Measurements from ENCODE around the gene IL6.

DNA sequence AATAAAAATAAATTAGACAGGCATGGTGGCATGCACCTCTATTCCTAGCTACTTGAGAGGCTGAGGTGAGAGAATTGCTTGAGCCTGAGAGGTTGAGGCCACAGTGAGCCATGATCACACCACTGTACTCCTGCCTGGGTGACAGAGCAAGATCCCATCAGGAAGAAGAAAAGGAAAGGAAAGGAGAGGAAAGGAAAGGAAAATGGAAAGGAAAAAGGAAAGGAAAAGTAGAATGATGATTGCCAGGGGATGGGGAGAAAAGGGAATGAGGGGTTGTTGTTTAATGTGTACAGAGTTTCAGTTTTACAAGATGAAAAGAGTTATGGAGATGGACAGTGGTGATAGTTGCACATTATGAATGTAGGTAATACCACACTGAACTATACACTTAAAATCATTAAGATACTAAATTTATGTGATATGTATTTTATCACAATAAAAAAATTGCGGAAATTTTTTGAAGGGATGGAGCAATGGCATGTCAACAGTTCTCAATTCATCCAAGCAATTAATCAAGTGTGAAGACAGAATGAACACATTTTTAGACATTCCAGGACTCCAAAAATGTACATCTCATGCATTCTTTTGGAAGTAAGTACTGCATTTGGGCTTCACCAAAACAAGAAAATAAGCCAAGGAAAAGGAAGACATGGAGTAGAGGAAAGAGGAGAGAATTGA is 44.3 kb downstream of the IL6 start:
- TF ChIP-seq, protein P1, sequence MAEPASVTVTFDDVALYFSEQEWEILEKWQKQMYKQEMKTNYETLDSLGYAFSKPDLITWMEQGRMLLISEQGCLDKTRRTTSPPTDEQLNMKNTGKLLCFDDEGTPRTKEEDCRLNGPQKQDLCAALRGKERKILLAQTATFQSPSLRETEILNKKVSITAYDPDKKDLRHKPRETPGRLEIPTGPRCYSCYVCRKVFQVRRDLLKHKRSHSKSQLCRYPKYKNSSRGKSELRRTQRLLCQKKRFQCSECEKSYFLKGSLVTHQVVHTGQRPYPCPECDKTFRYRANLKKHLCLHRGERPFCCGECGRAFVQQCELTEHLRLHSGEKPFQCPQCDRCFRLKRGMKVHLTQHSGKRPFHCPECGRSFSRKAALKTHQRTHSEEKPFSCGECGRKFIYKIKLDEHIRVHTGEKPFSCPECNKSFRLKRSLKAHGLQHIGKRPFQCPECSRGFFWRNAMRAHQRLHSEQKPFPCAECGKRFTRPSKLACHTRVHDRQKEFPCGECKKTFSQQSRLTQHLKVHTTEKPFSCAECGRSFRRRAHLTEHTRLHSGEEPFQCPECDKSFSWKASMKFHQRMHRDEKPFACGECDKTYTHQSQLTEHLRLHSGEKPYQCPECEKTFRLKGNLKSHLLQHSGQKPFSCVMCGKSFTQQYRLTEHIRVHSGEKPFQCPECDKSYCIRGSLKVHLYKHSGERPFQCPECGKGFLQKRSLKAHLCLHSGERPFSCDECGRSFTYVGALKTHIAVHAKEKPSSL (CRISPR knock-in tag; conservative IDR thresholded peaks at IDR 0.05), result no peak
- TF ChIP-seq SMAD3 (CRISPR knock-in tag; IDR thresholded peaks at IDR 0.05; ENCODE audit: borderline replicate concordance) (no peak), ZNF232 (CRISPR knock-in tag; IDR thresholded peaks at IDR 0.05) (no peak), ZNF121 (CRISPR knock-in tag; IDR thresholded peaks at IDR 0.05) (no peak), ZNF317 (CRISPR knock-in tag; IDR thresholded peaks at IDR 0.05; ENCODE audit: borderline replicate concordance, low read depth) (no peak), NR3C1 (CRISPR knock-in tag; conservative IDR thresholded peaks at IDR 0.05; ENCODE audit: low read depth) (no peak), NR1H2 (CRISPR knock-in tag; IDR thresholded peaks at IDR 0.05) (no peak)
- TF ChIP-seq, protein P2, sequence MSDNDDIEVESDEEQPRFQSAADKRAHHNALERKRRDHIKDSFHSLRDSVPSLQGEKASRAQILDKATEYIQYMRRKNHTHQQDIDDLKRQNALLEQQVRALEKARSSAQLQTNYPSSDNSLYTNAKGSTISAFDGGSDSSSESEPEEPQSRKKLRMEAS (CRISPR knock-in tag; IDR thresholded peaks at IDR 0.05), result no peak
- TF ChIP-seq, protein P3, sequence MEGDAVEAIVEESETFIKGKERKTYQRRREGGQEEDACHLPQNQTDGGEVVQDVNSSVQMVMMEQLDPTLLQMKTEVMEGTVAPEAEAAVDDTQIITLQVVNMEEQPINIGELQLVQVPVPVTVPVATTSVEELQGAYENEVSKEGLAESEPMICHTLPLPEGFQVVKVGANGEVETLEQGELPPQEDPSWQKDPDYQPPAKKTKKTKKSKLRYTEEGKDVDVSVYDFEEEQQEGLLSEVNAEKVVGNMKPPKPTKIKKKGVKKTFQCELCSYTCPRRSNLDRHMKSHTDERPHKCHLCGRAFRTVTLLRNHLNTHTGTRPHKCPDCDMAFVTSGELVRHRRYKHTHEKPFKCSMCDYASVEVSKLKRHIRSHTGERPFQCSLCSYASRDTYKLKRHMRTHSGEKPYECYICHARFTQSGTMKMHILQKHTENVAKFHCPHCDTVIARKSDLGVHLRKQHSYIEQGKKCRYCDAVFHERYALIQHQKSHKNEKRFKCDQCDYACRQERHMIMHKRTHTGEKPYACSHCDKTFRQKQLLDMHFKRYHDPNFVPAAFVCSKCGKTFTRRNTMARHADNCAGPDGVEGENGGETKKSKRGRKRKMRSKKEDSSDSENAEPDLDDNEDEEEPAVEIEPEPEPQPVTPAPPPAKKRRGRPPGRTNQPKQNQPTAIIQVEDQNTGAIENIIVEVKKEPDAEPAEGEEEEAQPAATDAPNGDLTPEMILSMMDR (IDR thresholded peaks at IDR 0.05), result no peak
- TF ChIP-seq, protein P4, sequence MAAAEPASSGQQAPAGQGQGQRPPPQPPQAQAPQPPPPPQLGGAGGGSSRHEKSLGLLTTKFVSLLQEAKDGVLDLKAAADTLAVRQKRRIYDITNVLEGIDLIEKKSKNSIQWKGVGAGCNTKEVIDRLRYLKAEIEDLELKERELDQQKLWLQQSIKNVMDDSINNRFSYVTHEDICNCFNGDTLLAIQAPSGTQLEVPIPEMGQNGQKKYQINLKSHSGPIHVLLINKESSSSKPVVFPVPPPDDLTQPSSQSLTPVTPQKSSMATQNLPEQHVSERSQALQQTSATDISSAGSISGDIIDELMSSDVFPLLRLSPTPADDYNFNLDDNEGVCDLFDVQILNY (CRISPR knock-in tag; IDR thresholded peaks at IDR 0.05), result no peak
- TF ChIP-seq, protein P5, sequence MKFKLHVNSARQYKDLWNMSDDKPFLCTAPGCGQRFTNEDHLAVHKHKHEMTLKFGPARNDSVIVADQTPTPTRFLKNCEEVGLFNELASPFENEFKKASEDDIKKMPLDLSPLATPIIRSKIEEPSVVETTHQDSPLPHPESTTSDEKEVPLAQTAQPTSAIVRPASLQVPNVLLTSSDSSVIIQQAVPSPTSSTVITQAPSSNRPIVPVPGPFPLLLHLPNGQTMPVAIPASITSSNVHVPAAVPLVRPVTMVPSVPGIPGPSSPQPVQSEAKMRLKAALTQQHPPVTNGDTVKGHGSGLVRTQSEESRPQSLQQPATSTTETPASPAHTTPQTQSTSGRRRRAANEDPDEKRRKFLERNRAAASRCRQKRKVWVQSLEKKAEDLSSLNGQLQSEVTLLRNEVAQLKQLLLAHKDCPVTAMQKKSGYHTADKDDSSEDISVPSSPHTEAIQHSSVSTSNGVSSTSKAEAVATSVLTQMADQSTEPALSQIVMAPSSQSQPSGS (CRISPR knock-in tag; IDR thresholded peaks at IDR 0.05; ENCODE audit: borderline replicate concordance, low read depth), result no peak
- TF ChIP-seq, protein P6, sequence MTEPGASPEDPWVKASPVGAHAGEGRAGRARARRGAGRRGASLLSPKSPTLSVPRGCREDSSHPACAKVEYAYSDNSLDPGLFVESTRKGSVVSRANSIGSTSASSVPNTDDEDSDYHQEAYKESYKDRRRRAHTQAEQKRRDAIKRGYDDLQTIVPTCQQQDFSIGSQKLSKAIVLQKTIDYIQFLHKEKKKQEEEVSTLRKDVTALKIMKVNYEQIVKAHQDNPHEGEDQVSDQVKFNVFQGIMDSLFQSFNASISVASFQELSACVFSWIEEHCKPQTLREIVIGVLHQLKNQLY (CRISPR knock-in tag; IDR thresholded peaks at IDR 0.05), result no peak

Measured in WTC11 (cell line).